SK-N-SH treated with all-trans-retinoic acid at 6 μM for 48 hours (cell line): ENCODE results near the gene TNS3.

Experiments
- ATAC-seq: fragments of 200-7000 bp; cut with Tn5 transposase; 3 replicates; pipeline ENCODE4 v1.9.1; 2020; ENCODE audit warnings: mild to moderate bottlenecking, moderate library complexity
- ARNTL ChIP-seq: fragments of 450-650 bp; formaldehyde crosslinking; IDR thresholded peaks from 2 replicates; pipeline ENCODE4 v1.5.0; 2020; ENCODE audit warnings: low read depth, mild to moderate bottlenecking, moderate library complexity, borderline replicate concordance
- BACH2 ChIP-seq: fragments of 250-450 bp; sonication (Bioruptor Pico); IDR thresholded peaks from 2 replicates; pipeline ENCODE4 v1.9.0; 2021; ENCODE audit warnings: mild to moderate bottlenecking, borderline replicate concordance
- CSDC2 ChIP-seq: fragments of 250-450 bp; sonication (Bioruptor Pico); IDR thresholded peaks from 2 replicates; pipeline ENCODE4 v1.5.0; 2020; ENCODE audit warnings: mild to moderate bottlenecking, moderate library complexity
- ESRRG ChIP-seq: fragments of 250-450 bp; sonication (Bioruptor Pico); IDR thresholded peaks from 2 replicates; pipeline ENCODE4 v1.6.1; 2021; ENCODE audit warnings: mild to moderate bottlenecking
- GLIS3 ChIP-seq: fragments of 250-450 bp; sonication (Bioruptor Pico); IDR thresholded peaks from 2 replicates; pipeline ENCODE4 v1.5.0; 2020; ENCODE audit warnings: mild to moderate bottlenecking, moderate library complexity
- OSR1 ChIP-seq: fragments of 250-450 bp; sonication (Bioruptor Pico); IDR thresholded peaks from 2 replicates; pipeline ENCODE4 v1.8.0; 2022; ENCODE audit warnings: moderate library complexity, mild to moderate bottlenecking, inconsistent platforms
- PATZ1 ChIP-seq: fragments of 250-450 bp; sonication (Bioruptor Pico); IDR thresholded peaks from 2 replicates; pipeline ENCODE4 v1.8.0; 2020; ENCODE audit warnings: mild to moderate bottlenecking, moderate library complexity, borderline replicate concordance
- RARB ChIP-seq: fragments of 250-450 bp; sonication (Bioruptor Pico); IDR thresholded peaks from 2 replicates; pipeline ENCODE4 v1.8.0; 2021; ENCODE audit warnings: mild to moderate bottlenecking, moderate library complexity
- SNAI2 ChIP-seq: fragments of 250-450 bp; sonication (Bioruptor Pico); IDR thresholded peaks from 2 replicates; pipeline ENCODE4 v1.5.0; 2020; ENCODE audit warnings: mild to moderate bottlenecking, moderate library complexity
- TCF4 ChIP-seq: fragments of 250-450 bp; sonication (Bioruptor Pico); IDR thresholded peaks from 2 replicates; pipeline ENCODE4 v1.8.0; 2021; ENCODE audit warnings: mild to moderate bottlenecking, moderate library complexity, borderline replicate concordance
- TOX ChIP-seq: fragments of 250-450 bp; sonication (Bioruptor Pico); IDR thresholded peaks from 2 replicates; pipeline ENCODE4 v1.8.0; 2021; ENCODE audit warnings: mild to moderate bottlenecking, moderate library complexity, borderline replicate concordance
- ZC3H10 ChIP-seq: fragments of 250-450 bp; sonication (Bioruptor Pico); IDR thresholded peaks from 2 replicates; pipeline ENCODE4 v1.5.1; 2021; ENCODE audit warnings: mild to moderate bottlenecking, moderate library complexity
- ZFP3 ChIP-seq: fragments of 250-450 bp; sonication (Bioruptor Pico); IDR thresholded peaks from 2 replicates; pipeline ENCODE4 v1.5.0; 2020; ENCODE audit warnings: mild to moderate bottlenecking, moderate library complexity
- ZFP30 ChIP-seq: fragments of 450-650 bp; formaldehyde crosslinking; IDR thresholded peaks from 2 replicates; pipeline ENCODE4 v1.5.0; 2022; ENCODE audit warnings: mild to moderate bottlenecking, moderate library complexity
- ZNF70 ChIP-seq: fragments of 450-650 bp; formaldehyde crosslinking; IDR thresholded peaks from 2 replicates; pipeline ENCODE4 v1.5.0; 2020; ENCODE audit warnings: mild to moderate bottlenecking, moderate library complexity
- ZNF8 ChIP-seq: fragments of 450-650 bp; formaldehyde crosslinking; IDR thresholded peaks from 2 replicates; pipeline ENCODE4 v1.5.0; 2020; ENCODE audit warnings: mild to moderate bottlenecking, moderate library complexity
- TF ChIP-seq, protein P1 (sequence below): fragments of 250-450 bp; sonication (Bioruptor Pico); IDR thresholded peaks from 2 replicates; pipeline ENCODE4 v1.5.1; 2020; ENCODE audit warnings: low read depth, mild to moderate bottlenecking, moderate library complexity
- TF ChIP-seq, protein P2 (sequence below): fragments of 250-450 bp; sonication (Bioruptor Pico); IDR thresholded peaks from 2 replicates; pipeline ENCODE4 v1.5.1; 2021; ENCODE audit warnings: mild to moderate bottlenecking, moderate library complexity
- TF ChIP-seq, protein P3 (sequence below): fragments of 250-450 bp; sonication (Bioruptor Pico); IDR thresholded peaks from 2 replicates; pipeline ENCODE4 v1.5.0; 2020; ENCODE audit warnings: mild to moderate bottlenecking, moderate library complexity
- TF ChIP-seq, protein P4 (sequence below): fragments of 250-450 bp; sonication (Bioruptor Pico); IDR thresholded peaks from 2 replicates; pipeline ENCODE4 v1.8.0; 2021; ENCODE audit warnings: low read depth, mild to moderate bottlenecking, moderate library complexity, borderline replicate concordance

Gene TNS3

GRCh38 chr7:47389923-47390630 lies 191.8 kb downstream of the TNS3 start:
- TF ChIP-seq PATZ1 (CRISPR knock-in tag) (no peak), ESRRG (CRISPR knock-in tag) (no peak), TCF4 (CRISPR knock-in tag) (no peak), ZNF70 (CRISPR knock-in tag) (no peak), TOX (no peak), SNAI2 (CRISPR knock-in tag) (no peak), ARNTL (CRISPR knock-in tag) (no peak), GLIS3 (CRISPR knock-in tag) (no peak), RARB (no peak), ZNF8 (CRISPR knock-in tag) (no peak), OSR1 (CRISPR knock-in tag) (no peak), ZFP3 (no peak), ZFP30 (CRISPR knock-in tag) (no peak), CSDC2 (CRISPR knock-in tag) (no peak), BACH2 (CRISPR knock-in tag) (no peak)
- TF ChIP-seq, protein P1, sequence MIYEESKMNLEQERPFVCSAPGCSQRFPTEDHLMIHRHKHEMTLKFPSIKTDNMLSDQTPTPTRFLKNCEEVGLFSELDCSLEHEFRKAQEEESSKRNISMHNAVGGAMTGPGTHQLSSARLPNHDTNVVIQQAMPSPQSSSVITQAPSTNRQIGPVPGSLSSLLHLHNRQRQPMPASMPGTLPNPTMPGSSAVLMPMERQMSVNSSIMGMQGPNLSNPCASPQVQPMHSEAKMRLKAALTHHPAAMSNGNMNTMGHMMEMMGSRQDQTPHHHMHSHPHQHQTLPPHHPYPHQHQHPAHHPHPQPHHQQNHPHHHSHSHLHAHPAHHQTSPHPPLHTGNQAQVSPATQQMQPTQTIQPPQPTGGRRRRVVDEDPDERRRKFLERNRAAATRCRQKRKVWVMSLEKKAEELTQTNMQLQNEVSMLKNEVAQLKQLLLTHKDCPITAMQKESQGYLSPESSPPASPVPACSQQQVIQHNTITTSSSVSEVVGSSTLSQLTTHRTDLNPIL (CRISPR knock-in tag) = no peak
- TF ChIP-seq, protein P2, sequence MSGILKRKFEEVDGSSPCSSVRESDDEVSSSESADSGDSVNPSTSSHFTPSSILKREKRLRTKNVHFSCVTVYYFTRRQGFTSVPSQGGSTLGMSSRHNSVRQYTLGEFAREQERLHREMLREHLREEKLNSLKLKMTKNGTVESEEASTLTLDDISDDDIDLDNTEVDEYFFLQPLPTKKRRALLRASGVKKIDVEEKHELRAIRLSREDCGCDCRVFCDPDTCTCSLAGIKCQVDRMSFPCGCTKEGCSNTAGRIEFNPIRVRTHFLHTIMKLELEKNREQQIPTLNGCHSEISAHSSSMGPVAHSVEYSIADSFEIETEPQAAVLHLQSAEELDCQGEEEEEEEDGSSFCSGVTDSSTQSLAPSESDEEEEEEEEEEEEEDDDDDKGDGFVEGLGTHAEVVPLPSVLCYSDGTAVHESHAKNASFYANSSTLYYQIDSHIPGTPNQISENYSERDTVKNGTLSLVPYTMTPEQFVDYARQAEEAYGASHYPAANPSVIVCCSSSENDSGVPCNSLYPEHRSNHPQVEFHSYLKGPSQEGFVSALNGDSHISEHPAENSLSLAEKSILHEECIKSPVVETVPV (CRISPR knock-in tag) = no peak
- TF ChIP-seq, protein P3, sequence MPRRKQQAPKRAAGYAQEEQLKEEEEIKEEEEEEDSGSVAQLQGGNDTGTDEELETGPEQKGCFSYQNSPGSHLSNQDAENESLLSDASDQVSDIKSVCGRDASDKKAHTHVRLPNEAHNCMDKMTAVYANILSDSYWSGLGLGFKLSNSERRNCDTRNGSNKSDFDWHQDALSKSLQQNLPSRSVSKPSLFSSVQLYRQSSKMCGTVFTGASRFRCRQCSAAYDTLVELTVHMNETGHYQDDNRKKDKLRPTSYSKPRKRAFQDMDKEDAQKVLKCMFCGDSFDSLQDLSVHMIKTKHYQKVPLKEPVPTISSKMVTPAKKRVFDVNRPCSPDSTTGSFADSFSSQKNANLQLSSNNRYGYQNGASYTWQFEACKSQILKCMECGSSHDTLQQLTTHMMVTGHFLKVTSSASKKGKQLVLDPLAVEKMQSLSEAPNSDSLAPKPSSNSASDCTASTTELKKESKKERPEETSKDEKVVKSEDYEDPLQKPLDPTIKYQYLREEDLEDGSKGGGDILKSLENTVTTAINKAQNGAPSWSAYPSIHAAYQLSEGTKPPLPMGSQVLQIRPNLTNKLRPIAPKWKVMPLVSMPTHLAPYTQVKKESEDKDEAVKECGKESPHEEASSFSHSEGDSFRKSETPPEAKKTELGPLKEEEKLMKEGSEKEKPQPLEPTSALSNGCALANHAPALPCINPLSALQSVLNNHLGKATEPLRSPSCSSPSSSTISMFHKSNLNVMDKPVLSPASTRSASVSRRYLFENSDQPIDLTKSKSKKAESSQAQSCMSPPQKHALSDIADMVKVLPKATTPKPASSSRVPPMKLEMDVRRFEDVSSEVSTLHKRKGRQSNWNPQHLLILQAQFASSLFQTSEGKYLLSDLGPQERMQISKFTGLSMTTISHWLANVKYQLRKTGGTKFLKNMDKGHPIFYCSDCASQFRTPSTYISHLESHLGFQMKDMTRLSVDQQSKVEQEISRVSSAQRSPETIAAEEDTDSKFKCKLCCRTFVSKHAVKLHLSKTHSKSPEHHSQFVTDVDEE (CRISPR knock-in tag) = no peak
- TF ChIP-seq, protein P4, sequence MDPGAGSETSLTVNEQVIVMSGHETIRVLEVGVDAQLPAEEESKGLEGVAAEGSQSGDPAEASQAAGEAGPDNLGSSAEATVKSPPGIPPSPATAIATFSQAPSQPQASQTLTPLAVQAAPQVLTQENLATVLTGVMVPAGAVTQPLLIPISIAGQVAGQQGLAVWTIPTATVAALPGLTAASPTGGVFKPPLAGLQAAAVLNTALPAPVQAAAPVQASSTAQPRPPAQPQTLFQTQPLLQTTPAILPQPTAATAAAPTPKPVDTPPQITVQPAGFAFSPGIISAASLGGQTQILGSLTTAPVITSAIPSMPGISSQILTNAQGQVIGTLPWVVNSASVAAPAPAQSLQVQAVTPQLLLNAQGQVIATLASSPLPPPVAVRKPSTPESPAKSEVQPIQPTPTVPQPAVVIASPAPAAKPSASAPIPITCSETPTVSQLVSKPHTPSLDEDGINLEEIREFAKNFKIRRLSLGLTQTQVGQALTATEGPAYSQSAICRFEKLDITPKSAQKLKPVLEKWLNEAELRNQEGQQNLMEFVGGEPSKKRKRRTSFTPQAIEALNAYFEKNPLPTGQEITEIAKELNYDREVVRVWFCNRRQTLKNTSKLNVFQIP (CRISPR knock-in tag) = no peak
- no peak for ATAC-seq

- no peak for ATAC-seq
- TF ChIP-seq ESRRG (CRISPR knock-in tag) = no peak
- no peak for TF ChIP-seq ZC3H10 (CRISPR knock-in tag)
- TF ChIP-seq ZNF8 (CRISPR knock-in tag) = no peak
- TF ChIP-seq GLIS3 (CRISPR knock-in tag) = no peak
- TF ChIP-seq CSDC2 (CRISPR knock-in tag) = no peak
- no peak for TF ChIP-seq BACH2 (CRISPR knock-in tag)
- no peak for TF ChIP-seq SNAI2 (CRISPR knock-in tag)
- no peak for TF ChIP-seq ZNF70 (CRISPR knock-in tag)
- TF ChIP-seq TOX = no peak
- no peak for TF ChIP-seq TCF4 (CRISPR knock-in tag)
- no peak for TF ChIP-seq PATZ1 (CRISPR knock-in tag)
- TF ChIP-seq ARNTL (CRISPR knock-in tag) = no peak
- TF ChIP-seq, protein P4 (CRISPR knock-in tag) = no peak
- TF ChIP-seq RARB = no peak
- TF ChIP-seq, protein P3 (CRISPR knock-in tag) = no peak
- TF ChIP-seq OSR1 (CRISPR knock-in tag) = no peak
- TF ChIP-seq ZFP3 = no peak
Observed at GRCh38 chr7:47389171-47389922, 192.6 kb downstream of the TNS3 start.
